B cell (primary cell): ENCODE measurements around the gene SPIRE1.

ENCODE experiments used
- EZH2 ChIP-seq: IDR thresholded peaks from 2 replicates; pipeline ENCODE4 v1.6.1; 2012; ENCODE audit warnings: borderline replicate concordance, low read depth, mild to moderate bottlenecking, moderate library complexity, low read length; ENCODE audit not compliant: insufficient read depth, poor library complexity, severe bottlenecking
- TF ChIP-seq, protein P1 (sequence below): fragments of 200-600 bp; IDR thresholded peaks from one replicate; pipeline ENCODE4 v1.8.0; 2022; ENCODE audit warnings: antibody characterized with exemption, mild to moderate bottlenecking

DNA sequence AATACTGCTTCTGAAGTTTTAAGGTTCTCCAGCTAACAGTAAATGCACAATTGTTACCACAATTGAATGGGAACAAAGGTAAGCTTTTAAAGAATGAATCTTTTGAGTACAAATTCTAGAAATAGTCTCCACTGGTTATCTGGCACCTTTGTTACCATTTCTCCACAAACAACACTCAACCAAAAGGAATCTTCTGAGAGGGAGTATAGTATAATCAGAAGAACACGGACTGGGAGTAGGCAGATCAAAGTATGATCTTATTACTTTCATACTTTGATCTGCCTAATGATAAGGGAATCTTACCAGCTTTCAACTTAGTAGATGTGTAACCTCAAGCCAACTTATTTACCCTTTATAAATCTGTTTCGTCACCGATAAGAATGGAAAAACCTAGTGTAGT is 43.3 kb upstream of the SPIRE1 start:
- TF ChIP-seq, protein P1, sequence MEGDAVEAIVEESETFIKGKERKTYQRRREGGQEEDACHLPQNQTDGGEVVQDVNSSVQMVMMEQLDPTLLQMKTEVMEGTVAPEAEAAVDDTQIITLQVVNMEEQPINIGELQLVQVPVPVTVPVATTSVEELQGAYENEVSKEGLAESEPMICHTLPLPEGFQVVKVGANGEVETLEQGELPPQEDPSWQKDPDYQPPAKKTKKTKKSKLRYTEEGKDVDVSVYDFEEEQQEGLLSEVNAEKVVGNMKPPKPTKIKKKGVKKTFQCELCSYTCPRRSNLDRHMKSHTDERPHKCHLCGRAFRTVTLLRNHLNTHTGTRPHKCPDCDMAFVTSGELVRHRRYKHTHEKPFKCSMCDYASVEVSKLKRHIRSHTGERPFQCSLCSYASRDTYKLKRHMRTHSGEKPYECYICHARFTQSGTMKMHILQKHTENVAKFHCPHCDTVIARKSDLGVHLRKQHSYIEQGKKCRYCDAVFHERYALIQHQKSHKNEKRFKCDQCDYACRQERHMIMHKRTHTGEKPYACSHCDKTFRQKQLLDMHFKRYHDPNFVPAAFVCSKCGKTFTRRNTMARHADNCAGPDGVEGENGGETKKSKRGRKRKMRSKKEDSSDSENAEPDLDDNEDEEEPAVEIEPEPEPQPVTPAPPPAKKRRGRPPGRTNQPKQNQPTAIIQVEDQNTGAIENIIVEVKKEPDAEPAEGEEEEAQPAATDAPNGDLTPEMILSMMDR = no peak
- TF ChIP-seq EZH2 = no peak
